ENCODE measurements around the gene EPX. TPM values are rescaled to one million over a fixed set of nuclear protein-coding genes. Genes with fewer than 3 reads are reported as not detected.
"Not testable (repeated sequence)": the region's sequence is repeated elsewhere in the genome, so short reads cannot be mapped to it uniquely, and the experiment has no call there.

Gene EPX
- not detected in 2 replicates for total RNA-seq

- DNase-seq (ENCODE audit: low read depth in 2 of 2): no peak
Measured at GRCh38 chr17:58192612-58193011, at the start of gene EPX. Gene EPX (plus strand): TSS chr17:58192726. CDS start chr17:58192847, 121 bp downstream.

GRCh38 chr17:58143335-58143734 is 49.2 kb upstream of the EPX start:
- not testable (repeated sequence) for DNase-seq (ENCODE audit: low read depth in 2 of 2)

DNA sequence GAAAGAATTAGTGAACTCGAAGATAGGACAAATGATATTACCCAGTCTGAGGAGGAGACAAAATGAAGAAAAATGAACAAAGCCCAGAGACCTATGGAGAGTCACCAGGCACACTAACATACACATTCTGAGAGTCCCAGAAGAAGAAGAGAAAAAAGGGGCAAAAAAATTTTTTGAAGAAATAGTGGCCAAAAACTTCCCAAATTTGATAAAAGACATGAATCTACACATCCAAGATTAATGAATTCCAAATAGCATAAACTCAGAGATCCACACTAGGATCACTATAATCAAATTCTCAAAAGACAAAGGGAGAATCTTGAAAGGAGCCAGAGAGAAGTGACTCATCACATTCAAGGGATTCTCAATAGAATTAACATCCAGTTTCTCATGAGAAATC is 47.7 kb upstream of the EPX start:
- no peak for DNase-seq (ENCODE audit: low read depth in 2 of 2)

DNA sequence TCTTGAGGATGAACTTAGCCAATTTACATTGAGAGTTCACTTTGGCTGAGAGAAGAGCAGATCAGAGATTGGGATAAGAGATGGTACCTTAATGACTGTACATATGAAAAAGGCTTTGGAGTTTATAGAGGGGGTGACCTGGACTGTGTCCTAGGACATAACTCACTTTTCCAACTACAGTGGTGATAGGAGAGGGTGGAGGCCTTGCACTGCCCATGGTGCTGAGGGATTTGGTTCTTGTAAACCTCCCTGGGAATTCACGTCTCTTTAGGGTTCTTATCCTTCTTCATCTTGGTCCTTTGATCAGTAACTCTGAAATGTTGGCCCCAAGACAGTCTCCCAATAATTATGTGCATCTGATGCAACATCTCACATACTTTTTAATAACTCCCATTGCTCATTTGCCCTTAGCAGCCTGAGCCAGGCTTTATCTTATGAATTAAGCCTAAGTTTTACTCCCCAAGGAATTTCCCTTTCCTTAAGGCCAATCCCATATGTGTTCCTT is 44.5 kb upstream of the EPX start, which contains the start of gene OR4D1:
TSS of gene OR4D1 (plus strand) at position 455 of the 505 bp plus-strand sequence. CDS start 6,770 bp downstream, outside the sequence.
- no peak for DNase-seq (ENCODE audit: low read depth in 2 of 2)

DNA sequence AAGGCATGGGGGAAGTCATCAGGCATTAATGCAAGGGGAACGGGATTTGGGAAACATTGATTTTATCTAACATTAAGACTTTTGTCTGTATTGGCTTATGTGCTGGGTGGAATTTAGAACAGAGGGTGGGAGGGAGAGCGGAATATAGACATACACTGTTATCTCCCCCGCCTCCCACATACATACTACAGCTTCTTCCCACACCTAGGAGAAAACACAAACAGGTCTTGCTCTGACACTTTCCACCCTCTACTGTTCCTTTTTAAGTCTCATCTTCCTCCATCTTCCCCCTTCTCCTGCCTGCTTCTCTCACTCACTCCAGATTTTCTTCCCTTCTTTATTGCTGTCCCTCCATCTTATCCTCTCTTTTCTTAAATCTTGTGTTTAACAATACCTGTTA is 43.9 kb upstream of the EPX start:
- no peak for DNase-seq (ENCODE audit: low read depth in 2 of 2)

GRCh38 chr17:58150394-58150793 is 42.1 kb upstream of the EPX start:
- DNase-seq (ENCODE audit: low read depth in 2 of 2): no peak

GRCh38 chr17:58153046-58153445 is 39.5 kb upstream of the EPX start:
- peak; percentile 5 to 12 for DNase-seq (ENCODE audit: low read depth in 2 of 2)

- DNase-seq (ENCODE audit: low read depth in 2 of 2): no peak
Measured at GRCh38 chr17:58153671-58154070, 38.9 kb upstream of the EPX start.

DNA sequence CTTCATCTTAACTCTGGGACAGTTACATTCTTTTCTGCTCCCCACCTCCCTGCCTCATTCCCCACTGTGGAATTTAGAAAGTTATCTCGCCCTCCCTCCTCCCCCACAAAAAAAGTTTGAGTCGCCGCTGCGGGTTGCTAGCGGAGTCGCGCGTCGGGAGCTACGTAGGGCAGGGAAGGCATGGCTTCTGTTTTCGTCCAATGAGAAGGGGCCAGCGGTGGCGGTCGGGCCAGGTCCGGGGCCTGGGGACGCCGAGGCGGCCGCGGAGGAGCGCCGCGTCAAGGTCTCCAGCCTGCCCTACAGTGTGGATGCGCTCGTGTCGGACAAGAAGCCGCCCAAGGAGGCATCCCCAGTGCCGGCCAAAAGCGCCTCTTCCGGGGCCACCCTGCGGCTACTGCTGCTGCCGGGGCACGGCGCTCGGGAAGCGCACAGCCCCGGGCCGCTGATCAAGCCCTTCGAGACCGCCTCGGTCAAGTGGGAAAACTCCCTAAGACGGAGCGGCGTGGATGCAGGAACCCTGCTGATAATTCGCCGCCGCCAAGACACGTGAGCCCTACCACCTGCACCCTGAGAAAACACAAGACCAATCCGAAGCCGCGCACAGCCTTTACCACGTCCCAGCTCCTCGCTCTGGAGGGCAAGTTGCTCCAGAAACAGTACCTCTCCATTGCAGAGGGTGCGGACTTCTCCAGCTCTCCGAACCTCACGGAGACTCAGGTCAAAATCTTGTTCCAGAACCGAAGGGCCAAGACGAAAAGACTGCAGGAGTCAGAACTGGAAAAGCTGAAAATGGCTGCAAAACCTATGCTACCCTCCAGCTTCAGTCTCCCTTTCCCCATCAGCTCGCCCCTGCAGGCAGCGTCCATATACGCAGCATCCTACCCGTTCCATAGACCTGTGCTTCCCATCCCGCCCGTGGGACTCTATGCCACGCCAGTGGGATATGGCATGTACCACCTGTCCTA is 35.4 kb upstream of the EPX start:
- no peak for DNase-seq (ENCODE audit: low read depth in 2 of 2)

GRCh38 chr17:58158181-58158580 is 34.3 kb upstream of the EPX start:
- DNase-seq (ENCODE audit: low read depth in 2 of 2): no peak

GRCh38 chr17:58161566-58161965 is 31.0 kb upstream of the EPX start:
- DNase-seq (ENCODE audit: low read depth in 2 of 2): no peak

DNA sequence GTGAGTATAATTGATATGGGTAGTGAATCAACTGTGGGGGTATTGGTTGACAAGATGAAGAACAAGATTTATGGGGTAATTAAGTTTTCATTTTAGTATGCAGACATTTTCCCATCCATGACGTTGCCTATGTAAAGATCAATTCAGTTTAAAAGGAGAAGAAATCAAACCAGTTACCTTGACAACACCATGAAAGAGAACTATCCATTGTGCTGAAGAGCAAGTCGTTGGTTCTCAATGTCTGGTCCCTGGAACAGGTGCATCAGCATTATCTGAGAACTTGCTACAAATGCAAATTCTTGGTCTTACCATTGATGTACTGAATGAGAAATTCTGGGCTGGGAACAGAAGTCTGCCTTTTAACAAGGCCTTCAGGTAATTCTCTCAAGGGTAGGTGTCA is 26.5 kb upstream of the EPX start:
- no peak for DNase-seq (ENCODE audit: low read depth in 2 of 2)

- DNase-seq (ENCODE audit: low read depth in 2 of 2): no peak
Measured at GRCh38 chr17:58166682-58167081, 25.8 kb upstream of the EPX start, which contains the start of gene OR4D2. Gene OR4D2 (plus strand): TSS chr17:58166982. CDS start chr17:58169656, 2,674 bp downstream.

DNA sequence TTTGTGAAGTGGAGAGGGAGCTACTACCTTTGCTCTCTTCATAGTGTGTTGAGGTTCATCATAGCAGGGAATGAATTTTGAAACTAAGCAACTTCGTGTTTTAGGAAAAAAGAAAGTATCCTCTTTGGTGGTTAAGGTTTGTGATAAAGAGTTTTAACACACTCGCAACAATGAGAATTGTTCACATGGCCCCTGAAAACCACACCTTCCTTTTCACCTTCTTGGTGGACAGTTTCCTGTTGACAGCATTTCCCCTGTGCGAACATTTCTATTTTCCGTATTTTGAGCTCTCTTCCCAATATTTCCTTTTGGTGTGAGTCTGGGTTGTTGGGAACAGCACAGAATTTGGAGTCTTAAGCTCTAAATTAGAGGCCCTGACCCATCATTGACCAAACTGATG is 21.9 kb upstream of the EPX start:
- no peak for DNase-seq (ENCODE audit: low read depth in 2 of 2)

GRCh38 chr17:58172369-58173071 is 20.0 kb upstream of the EPX start:
- peak; percentile 10 to 28 for DNase-seq (ENCODE audit: low read depth in 2 of 2)

- no peak for DNase-seq (ENCODE audit: low read depth in 2 of 2)
Measured at GRCh38 chr17:58174871-58175270, 17.7 kb upstream of the EPX start.

DNA sequence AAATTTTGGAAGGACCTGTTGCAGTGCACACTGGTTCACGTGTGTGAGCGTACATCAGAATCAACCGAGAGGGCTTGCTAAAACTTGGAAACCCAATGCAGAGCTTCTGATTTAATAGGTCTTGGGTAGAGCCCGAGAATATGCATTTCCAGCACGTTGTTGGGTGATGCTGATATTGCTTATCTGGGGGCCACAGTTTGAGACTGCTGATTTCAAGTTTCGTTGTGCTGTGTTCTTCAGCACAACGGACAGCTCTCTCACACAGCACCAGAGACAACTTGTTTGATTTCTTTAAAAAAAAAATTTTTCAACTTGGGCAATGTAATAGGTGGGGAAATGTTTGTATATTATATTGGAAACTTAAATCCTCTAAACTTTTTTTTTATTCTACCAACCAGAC is 16.3 kb upstream of the EPX start:
- peak; percentile 26 to 28 for DNase-seq (ENCODE audit: low read depth in 2 of 2)

- DNase-seq (ENCODE audit: low read depth in 2 of 2): no peak
Measured at GRCh38 chr17:58181796-58182195, 10.7 kb upstream of the EPX start.

DNA sequence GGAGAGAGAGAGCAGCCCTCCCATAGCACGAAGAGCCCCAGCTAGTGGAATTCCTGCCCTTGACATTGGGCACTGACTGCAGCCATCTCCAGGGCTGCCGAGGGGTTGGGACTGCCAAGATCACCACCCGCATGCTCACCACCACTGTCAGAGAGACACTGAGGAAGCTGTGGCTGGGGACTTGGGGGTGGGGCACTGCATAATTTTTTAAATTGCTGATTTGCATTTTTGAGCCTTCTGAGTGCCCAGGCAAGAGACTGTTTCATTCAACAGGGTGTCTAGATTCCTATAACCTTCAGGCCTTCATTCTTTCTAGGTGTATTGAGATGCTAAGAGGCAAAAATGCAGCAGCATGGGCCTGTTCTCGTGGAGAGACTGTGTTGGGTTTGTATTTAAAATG is 9.0 kb upstream of the EPX start:
- no peak for DNase-seq (ENCODE audit: low read depth in 2 of 2)

GRCh38 chr17:58184308-58184985 is 8.1 kb upstream of the EPX start:
- DNase-seq (ENCODE audit: low read depth in 2 of 2): no peak

GRCh38 chr17:58184986-58185761 is 7.4 kb upstream of the EPX start:
- no peak for DNase-seq (ENCODE audit: low read depth in 2 of 2)

All from lung microvascular endothelial cell (primary cell).